Esophagus muscularis mucosa (tissue), 3 donors: ENCODE results near the gene RPS6KA2.

ENCODE experiments used
- POLR2A ChIP-seq: fragments of 450-650 bp; IDR thresholded peaks from one replicate; pipeline ENCODE4 v1.6.1; 2017; ENCODE audit warnings: antibody characterized with exemption, moderate library complexity, mild to moderate bottlenecking, low read depth
- POLR2AphosphoS5 ChIP-seq, 2 donors: sonication (generic); formaldehyde crosslinking; IDR thresholded peaks; one replicate each; pipeline ENCODE4 v1.6.1; 2017; ENCODE audit warnings: antibody characterized with exemption in 2 of 2
- TF ChIP-seq, protein P1 (sequence below), 3 experiments: fragments of 200-600 bp in 2 of 3; fragments of 450-650 bp in 1 of 3; sonication (generic) in 2 of 3; IDR thresholded peaks; one replicate each; pipeline ENCODE4 v1.5.1; 2017 to 2019; ENCODE audit warnings: antibody characterized with exemption in 3 of 3, mild to moderate bottlenecking in 2 of 3, moderate library complexity in 1 of 3

- TF ChIP-seq, protein P1, sequence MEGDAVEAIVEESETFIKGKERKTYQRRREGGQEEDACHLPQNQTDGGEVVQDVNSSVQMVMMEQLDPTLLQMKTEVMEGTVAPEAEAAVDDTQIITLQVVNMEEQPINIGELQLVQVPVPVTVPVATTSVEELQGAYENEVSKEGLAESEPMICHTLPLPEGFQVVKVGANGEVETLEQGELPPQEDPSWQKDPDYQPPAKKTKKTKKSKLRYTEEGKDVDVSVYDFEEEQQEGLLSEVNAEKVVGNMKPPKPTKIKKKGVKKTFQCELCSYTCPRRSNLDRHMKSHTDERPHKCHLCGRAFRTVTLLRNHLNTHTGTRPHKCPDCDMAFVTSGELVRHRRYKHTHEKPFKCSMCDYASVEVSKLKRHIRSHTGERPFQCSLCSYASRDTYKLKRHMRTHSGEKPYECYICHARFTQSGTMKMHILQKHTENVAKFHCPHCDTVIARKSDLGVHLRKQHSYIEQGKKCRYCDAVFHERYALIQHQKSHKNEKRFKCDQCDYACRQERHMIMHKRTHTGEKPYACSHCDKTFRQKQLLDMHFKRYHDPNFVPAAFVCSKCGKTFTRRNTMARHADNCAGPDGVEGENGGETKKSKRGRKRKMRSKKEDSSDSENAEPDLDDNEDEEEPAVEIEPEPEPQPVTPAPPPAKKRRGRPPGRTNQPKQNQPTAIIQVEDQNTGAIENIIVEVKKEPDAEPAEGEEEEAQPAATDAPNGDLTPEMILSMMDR (IDR thresholded peaks at IDR 0.05) = no peak
- TF ChIP-seq POLR2A = no peak
- TF ChIP-seq POLR2AphosphoS5 (IDR thresholded peaks at IDR 0.05) = peak in 1 of 2 donors; percentile 38
These were observed 86.3 kb downstream of the RPS6KA2 start for GRCh38 chr6:166540631-166541331.
